ENCODE data around the gene ARSI. TPM values are rescaled to one million over a fixed set of nuclear protein-coding genes. Genes with fewer than 3 reads are reported as not detected.

Gene ARSI
- total and polyA plus RNA-seq, 2 donors (not counting 1 experiment from before 2014, with no cell fraction given), result 5.9 to 12.5 TPM

- no peaks in the 10 kb centered on the region for H3K9me3 ChIP-seq (ENCODE audit: control insufficient read depth, insufficient read depth, low read depth, low read length)
- H3K9ac ChIP-seq (ENCODE audit: insufficient read depth, low read length), result no peak overlapping the region
- no peak overlapping the region for H3K4me3 ChIP-seq (replicated peaks in 1 of 4; ENCODE audit: control extremely low read depth in 1 of 4, insufficient read depth in 1 of 4, low read depth in 3 of 4, low read length in 4 of 4)
- no peaks in the 10 kb centered on the region for H3K27me3 ChIP-seq (ENCODE audit: control insufficient read depth, insufficient read depth, low read length)
- no peaks in the 10 kb centered on the region for H3K36me3 ChIP-seq (ENCODE audit: control insufficient read depth, insufficient read depth, low read length)
- no peak for TF ChIP-seq EZH2 (IDR thresholded peaks at IDR 0.05; ENCODE audit: low read length, missing control alignments)
- H3K4me1 ChIP-seq (ENCODE audit: control insufficient read depth, extremely low read depth, insufficient read depth, low read length), result peaks cover 5% of the 10 kb centered on the region
- H2AFZ ChIP-seq (ENCODE audit: low read length), result no peak overlapping the region
- H3K4me2 ChIP-seq (ENCODE audit: extremely low read depth, insufficient read depth, low read length), result no peak overlapping the region
- no peaks in the 10 kb centered on the region for H3K79me2 ChIP-seq (ENCODE audit: control insufficient read depth, insufficient read depth, low read length)
- H3K27ac ChIP-seq (ENCODE audit: insufficient read depth, low read length), result no peak overlapping the region
- no peaks in the 10 kb centered on the region for H4K20me1 ChIP-seq (ENCODE audit: control insufficient read depth, extremely low read depth, insufficient read depth, low read length)
- no peak for DNase-seq (ENCODE audit: low read depth in 2 of 2)
Measured at GRCh38 chr5:150279330-150280020, 23.2 kb downstream of the ARSI start.

GRCh38 chr5:150278916-150279315 is 23.8 kb downstream of the ARSI start:
- H3K9me3 ChIP-seq (ENCODE audit: control insufficient read depth, insufficient read depth, low read depth, low read length), result no peaks in the 10 kb centered on the region
- peak; percentile 58 to 92 for DNase-seq (ENCODE audit: low read depth in 2 of 2)
- TF ChIP-seq CTCF (conservative IDR thresholded peaks at IDR 0.05 in 1 of 2, IDR thresholded peaks at IDR 0.05 in 1 of 2; ENCODE audit: low read depth in 1 of 2, low read length in 2 of 2), result no peak
- TF ChIP-seq EZH2 (IDR thresholded peaks at IDR 0.05; ENCODE audit: low read length, missing control alignments), result no peak
- no peak overlapping the region for H3K4me2 ChIP-seq (ENCODE audit: extremely low read depth, insufficient read depth, low read length)
- H3K9ac ChIP-seq (ENCODE audit: insufficient read depth, low read length), result no peak overlapping the region
- no peaks in the 10 kb centered on the region for H4K20me1 ChIP-seq (ENCODE audit: control insufficient read depth, extremely low read depth, insufficient read depth, low read length)
- H3K79me2 ChIP-seq (ENCODE audit: control insufficient read depth, insufficient read depth, low read length), result no peaks in the 10 kb centered on the region
- H3K36me3 ChIP-seq (ENCODE audit: control insufficient read depth, insufficient read depth, low read length), result no peaks in the 10 kb centered on the region
- no peak overlapping the region for H2AFZ ChIP-seq (ENCODE audit: low read length)
- peaks cover 5% of the 10 kb centered on the region for H3K4me1 ChIP-seq (ENCODE audit: control insufficient read depth, extremely low read depth, insufficient read depth, low read length)
- H3K27ac ChIP-seq (ENCODE audit: insufficient read depth, low read length), result no peak overlapping the region
- no peak overlapping the region for H3K4me3 ChIP-seq (replicated peaks in 1 of 4; ENCODE audit: control extremely low read depth in 1 of 4, insufficient read depth in 1 of 4, low read depth in 3 of 4, low read length in 4 of 4)
- H3K27me3 ChIP-seq (ENCODE audit: control insufficient read depth, insufficient read depth, low read length), result no peaks in the 10 kb centered on the region

DNA sequence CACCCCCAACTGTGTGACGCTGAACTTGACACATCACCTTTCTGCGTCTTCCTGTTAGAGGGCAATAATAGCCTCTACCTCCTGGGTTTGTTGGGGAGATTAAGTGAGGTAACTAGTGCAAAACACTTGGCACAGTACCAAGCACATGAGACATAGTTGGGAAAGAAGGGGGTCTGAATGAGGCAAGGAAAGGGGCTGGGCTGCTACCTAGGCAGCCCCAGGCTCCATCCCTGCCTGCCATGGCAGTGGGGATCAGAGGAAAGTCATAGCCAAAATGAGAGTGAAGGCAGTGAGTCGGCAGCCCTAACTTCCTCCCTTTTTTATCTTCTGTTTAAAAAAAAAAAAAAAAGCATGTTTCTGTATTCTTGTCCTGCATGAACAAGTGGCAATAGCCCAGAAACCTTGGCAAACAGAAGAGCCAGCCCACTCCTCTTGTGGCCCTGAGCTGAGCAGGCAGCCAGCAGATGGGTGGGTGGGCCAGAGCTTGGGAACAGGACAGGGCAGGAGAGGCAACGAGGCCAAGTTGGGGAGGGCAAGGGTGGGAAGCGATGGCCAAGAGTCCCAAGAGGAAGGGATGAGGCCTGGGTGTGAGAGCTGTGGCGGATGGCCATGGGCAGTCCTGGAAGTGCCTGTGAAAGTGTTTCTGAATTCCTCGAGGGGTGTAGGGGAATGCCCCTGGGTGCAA is 24.5 kb downstream of the ARSI start:
- Histone ChIP-seq H3K9ac (ENCODE audit: insufficient read depth, low read length) (no peak overlapping the region), H2AFZ (ENCODE audit: low read length) (no peak overlapping the region), H3K4me1 (ENCODE audit: control insufficient read depth, extremely low read depth, insufficient read depth, low read length) (peaks cover 5% of the 10 kb centered on the region), H3K9me3 (ENCODE audit: control insufficient read depth, insufficient read depth, low read depth, low read length) (no peaks in the 10 kb centered on the region), H3K79me2 (ENCODE audit: control insufficient read depth, insufficient read depth, low read length) (no peaks in the 10 kb centered on the region), H3K27ac (ENCODE audit: insufficient read depth, low read length) (no peak overlapping the region), H3K4me2 (ENCODE audit: extremely low read depth, insufficient read depth, low read length) (no peak overlapping the region), H3K4me3 (replicated peaks in 1 of 4; ENCODE audit: control extremely low read depth in 1 of 4, insufficient read depth in 1 of 4, low read depth in 3 of 4, low read length in 4 of 4) (no peak overlapping the region), H3K27me3 (ENCODE audit: control insufficient read depth, insufficient read depth, low read length) (no peaks in the 10 kb centered on the region), H4K20me1 (ENCODE audit: control insufficient read depth, extremely low read depth, insufficient read depth, low read length) (no peaks in the 10 kb centered on the region), H3K36me3 (ENCODE audit: control insufficient read depth, insufficient read depth, low read length) (no peaks in the 10 kb centered on the region)
- TF ChIP-seq CTCF (conservative IDR thresholded peaks at IDR 0.05 in 1 of 2, IDR thresholded peaks at IDR 0.05 in 1 of 2; ENCODE audit: low read depth in 1 of 2, low read length in 2 of 2) (no peak), EZH2 (IDR thresholded peaks at IDR 0.05; ENCODE audit: low read length, missing control alignments) (no peak)
- peak in 1 of 2 donors; percentile 44 for DNase-seq (ENCODE audit: low read depth in 2 of 2)
